Activated CD8-positive, alpha-beta T cell treated with anti-CD3 and anti-CD28 coated beads for 36 hours (primary cell): ENCODE measurements around the gene COPS4. TPM values are rescaled to one million over a fixed set of nuclear protein-coding genes. Genes with fewer than 3 reads are reported as not detected.
"Not testable (repeated sequence)": the region's sequence is repeated elsewhere in the genome, so short reads cannot be mapped to it uniquely, and the experiment has no call there.

Experiments used
- ATAC-seq: fragments of 200-7000 bp; cut with Tn5 transposase; one replicate; pipeline ENCODE4 v1.10.0; 2021; ENCODE audit warnings: mild to moderate bottlenecking, moderate library complexity
- CTCF ChIA-PET: fragments of 350-600 bp; sonication (Branson Sonifier 250); formaldehyde crosslinking; loops from one replicate; lab custom pipeline; 2021; ENCODE audit warnings: antibody characterized with exemption; lab: Charles Lee
- POLR2A ChIA-PET: fragments of 350-600 bp; sonication (Branson Sonifier 250); formaldehyde crosslinking; loops from one replicate; lab custom pipeline; 2021; ENCODE audit warnings: antibody characterized with exemption; lab: Charles Lee
- DNase-seq: peaks from one replicate; pipeline ENCODE4 v3.0.0-alpha.2; 2020
- H3K27ac Mint-ChIP-seq: one replicate; pipeline ENCODE4 v1.8.0; 2021; ENCODE audit warnings: mild to moderate bottlenecking, mixed read lengths
- H3K27me3 Mint-ChIP-seq: one replicate; pipeline ENCODE4 v1.8.0; 2021; ENCODE audit warnings: mixed read lengths
- H3K36me3 Mint-ChIP-seq: one replicate; pipeline ENCODE4 v1.8.0; 2021; ENCODE audit warnings: low read depth, mixed read lengths
- H3K4me1 Mint-ChIP-seq: one replicate; pipeline ENCODE4 v1.8.0; 2021; ENCODE audit warnings: low read depth, mixed read lengths
- H3K4me3 Mint-ChIP-seq: one replicate; pipeline ENCODE4 v1.8.0; 2021; ENCODE audit warnings: mild to moderate bottlenecking, moderate library complexity, mixed read lengths
- H3K9me3 Mint-ChIP-seq: one replicate; pipeline ENCODE4 v1.8.0; 2021; ENCODE audit warnings: mixed read lengths
- intact Hi-C: fragments of 100-400 bp; cut with micrococcal nuclease; formaldehyde crosslinking; loops from one replicate; pipeline ENCODE4 v1.10.0; 2022
- total RNA-seq, 2 experiments: library from RNA; stranded (reverse); gene quantifications; one replicate each; pipeline ENCODE4 v1.2.3, GENCODE V29; 2021
- TF ChIP-seq, protein P1 (sequence below): fragments of 200-600 bp; IDR thresholded peaks from one replicate; pipeline ENCODE4 v1.8.0; 2022; ENCODE audit warnings: antibody characterized with exemption, mild to moderate bottlenecking

Gene COPS4
- 10 to 100 TPM; 38.4 to 38.8 TPM for total RNA-seq

DNA sequence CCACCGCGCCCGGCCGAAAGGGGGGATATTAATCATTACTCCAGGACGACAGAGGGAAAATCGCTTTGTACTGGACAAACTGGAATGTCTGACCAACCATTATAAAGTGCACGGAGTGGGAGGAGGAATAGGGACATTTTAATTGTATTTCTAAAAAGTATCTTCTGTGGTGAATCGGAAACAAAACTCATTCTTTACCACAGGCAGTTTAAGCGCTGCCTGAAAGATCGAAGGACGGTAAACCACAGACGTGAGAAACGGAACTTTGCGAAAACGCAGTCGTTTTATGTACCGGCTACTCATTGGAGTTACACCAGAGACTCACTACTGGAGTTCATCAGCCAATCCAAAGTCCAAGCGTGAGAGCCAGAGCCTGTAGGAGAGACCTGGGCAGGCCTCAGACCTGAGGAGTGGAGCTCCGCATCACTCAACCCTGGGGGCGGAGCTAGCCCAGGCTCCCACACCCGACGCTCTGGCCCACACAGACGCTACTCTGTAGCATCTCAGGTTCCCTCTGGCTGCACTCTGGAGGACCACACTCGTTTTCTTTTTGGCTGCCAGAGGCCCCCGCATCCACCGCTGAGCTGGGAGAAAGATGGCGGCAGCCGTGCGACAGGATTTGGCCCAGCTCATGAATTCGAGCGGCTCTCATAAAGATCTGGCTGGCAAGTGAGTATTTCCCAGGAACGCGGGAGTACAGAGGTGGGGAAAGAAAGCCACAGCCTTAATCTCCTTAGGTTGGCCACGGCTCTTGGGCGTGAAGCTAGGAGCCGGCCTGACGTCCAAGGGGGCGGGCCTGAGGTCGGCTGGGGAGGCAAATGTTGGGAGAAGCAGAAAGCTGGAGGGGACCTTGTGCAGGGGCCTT lies at the start of gene COPS4:
Gene COPS4, plus strand, starts transcription at position 554 of the 865 bp plus-strand sequence. Its CDS starts 42 bp downstream, at position 596.
- Mint-ChIP-seq H3K27ac (peak within 1 kb of the TSS; percentile 100), H3K4me3 (peak within 1 kb of the TSS; percentile 95), H3K4me1 (peaks cover 26% of the 10 kb centered on the region), H3K27me3 (no peaks in the 10 kb centered on the region), H3K36me3 (peaks cover 1% of the 10 kb centered on the region), H3K9me3 (no peaks in the 10 kb centered on the region)
- TF ChIP-seq, protein P1, sequence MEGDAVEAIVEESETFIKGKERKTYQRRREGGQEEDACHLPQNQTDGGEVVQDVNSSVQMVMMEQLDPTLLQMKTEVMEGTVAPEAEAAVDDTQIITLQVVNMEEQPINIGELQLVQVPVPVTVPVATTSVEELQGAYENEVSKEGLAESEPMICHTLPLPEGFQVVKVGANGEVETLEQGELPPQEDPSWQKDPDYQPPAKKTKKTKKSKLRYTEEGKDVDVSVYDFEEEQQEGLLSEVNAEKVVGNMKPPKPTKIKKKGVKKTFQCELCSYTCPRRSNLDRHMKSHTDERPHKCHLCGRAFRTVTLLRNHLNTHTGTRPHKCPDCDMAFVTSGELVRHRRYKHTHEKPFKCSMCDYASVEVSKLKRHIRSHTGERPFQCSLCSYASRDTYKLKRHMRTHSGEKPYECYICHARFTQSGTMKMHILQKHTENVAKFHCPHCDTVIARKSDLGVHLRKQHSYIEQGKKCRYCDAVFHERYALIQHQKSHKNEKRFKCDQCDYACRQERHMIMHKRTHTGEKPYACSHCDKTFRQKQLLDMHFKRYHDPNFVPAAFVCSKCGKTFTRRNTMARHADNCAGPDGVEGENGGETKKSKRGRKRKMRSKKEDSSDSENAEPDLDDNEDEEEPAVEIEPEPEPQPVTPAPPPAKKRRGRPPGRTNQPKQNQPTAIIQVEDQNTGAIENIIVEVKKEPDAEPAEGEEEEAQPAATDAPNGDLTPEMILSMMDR: no peak
- ATAC-seq: peak; percentile 99
- peak; percentile 98 for DNase-seq
- CTCF ChIA-PET: interaction anchor here (0.6 to 1.4 kb wide), 33 partner anchors 10 to 250 kb away, joined by 3 to 11 read pairs (median 3); partner anchors contain the start of genes COQ2, PLAC8 and SCD5
- intact Hi-C loops: loop anchor here (2.0 to 10.0 kb wide), 3 partner anchors 22 to 420 kb away; partner anchors contain the start of genes HELQ, MRPS18C and THAP9
- POLR2A ChIA-PET: interaction anchor here (0.5 to 2.9 kb wide), 10 partner anchors 23 to 663 kb away, joined by 3 to 30 read pairs (median 4); partner anchors contain the start of genes COQ2, HELQ and LIN54

DNA sequence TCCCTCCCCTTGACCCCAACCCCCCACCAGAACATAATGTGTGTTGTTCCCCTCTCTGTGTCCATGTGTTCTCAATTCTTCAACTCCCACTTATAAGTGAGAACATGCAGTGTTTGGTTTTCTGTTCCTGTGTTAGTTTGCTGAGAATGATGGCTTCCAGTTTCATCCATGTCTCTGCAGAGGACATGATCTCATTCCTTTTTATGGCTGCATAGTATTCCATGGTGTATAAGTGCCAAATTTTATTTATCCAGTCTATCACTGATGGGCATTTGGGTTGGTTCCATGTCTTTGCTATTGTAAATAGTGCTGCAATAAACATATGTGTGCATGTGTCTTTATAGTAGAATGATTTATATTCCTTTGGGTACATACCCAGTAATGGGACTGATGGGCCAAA lies 47.5 kb upstream of the COPS4 start:
- ATAC-seq, DNase-seq, POLR2A ChIA-PET, CTCF ChIA-PET, intact Hi-C loops, H3K27ac Mint-ChIP-seq, H3K4me3 Mint-ChIP-seq, H3K27me3 Mint-ChIP-seq, H3K9me3 Mint-ChIP-seq: not testable (repeated sequence)
- H3K36me3 Mint-ChIP-seq: peaks cover 24% of the 10 kb centered on the region
- peaks cover 28% of the 10 kb centered on the region for H3K4me1 Mint-ChIP-seq

DNA sequence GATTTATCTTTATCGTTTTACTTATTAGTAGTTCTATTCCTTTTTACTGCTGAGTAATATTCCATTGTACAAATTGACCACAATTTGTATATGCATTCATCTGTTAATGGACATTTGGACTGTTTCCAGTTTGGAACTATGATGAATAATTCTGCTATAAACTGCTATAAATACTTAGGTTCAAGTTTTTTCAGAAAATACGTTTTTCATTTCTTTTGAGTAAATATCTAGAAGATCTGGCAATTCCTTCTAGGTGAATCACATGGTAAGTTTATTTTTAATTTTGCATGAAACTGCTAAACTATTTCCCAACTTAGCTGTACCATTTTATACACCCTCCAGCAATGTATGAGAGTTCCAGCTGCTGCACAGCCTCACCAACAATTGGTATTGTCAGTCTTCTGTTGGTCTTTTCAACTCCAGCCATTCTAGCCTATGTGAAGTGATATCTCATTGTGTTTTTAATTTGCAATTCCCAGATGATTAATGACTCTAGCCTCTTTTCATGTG lies 46.6 kb upstream of the COPS4 start:
- peaks cover 23% of the 10 kb centered on the region for H3K36me3 Mint-ChIP-seq
- no peak overlapping the region for H3K27ac Mint-ChIP-seq
- ChIA-PET CTCF (no interaction called here), POLR2A (no interaction called here)
- ATAC-seq (no peak), DNase-seq (no peak)
- H3K4me3 Mint-ChIP-seq: no peak overlapping the region
- peaks cover 28% of the 10 kb centered on the region for H3K4me1 Mint-ChIP-seq
- H3K27me3 Mint-ChIP-seq: no peaks in the 10 kb centered on the region
- intact Hi-C loops: no loop called here
- TF ChIP-seq, protein P1: no peak
- peaks cover 1% of the 10 kb centered on the region for H3K9me3 Mint-ChIP-seq

DNA sequence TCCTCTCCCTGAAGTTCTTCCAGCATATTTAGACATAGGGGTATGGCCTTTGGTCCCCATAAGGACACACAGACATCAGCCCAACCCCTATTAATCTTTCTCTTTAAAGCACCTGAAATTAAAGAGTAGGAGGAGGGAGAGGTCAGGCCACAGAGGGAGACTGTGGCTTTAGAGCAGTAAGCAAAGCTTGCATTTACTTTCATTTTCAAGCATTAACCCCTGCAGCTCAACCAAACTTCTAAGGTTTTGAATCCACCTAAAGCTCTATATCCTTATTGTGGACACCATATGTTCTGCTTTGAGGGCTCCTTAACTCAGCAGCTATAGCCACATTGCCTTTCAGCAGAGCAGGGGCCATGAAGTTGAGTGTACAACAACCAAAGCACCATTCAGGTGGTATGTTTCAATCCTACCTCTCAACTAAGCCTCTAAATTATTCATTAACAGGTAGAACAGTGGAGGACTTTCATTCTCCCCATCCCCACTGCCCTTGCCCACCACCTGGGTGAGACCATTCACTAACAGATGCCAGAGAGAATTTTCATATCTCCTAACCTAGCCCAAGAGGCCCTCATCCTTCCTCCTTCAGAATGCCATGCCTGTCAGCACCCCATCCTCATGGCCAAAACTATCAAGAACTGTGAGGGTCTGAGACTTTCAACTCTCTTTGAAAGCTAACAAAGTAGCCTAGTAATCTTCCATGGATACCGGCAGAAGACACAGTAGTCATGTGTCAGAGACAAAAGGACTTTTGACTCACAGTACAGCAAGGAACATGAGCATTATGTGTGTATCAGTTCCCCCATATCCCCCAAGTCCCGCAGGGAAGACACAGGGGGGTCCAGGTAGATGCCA lies 45.2 kb upstream of the COPS4 start:
- Mint-ChIP-seq H3K9me3 (peaks cover 1% of the 10 kb centered on the region), H3K36me3 (peaks cover 16% of the 10 kb centered on the region), H3K27me3 (no peaks in the 10 kb centered on the region), H3K4me1 (peaks cover 22% of the 10 kb centered on the region), H3K27ac (peak overlapping the region; percentile 55), H3K4me3 (peak overlapping the region; percentile 5)
- intact Hi-C loops: no loop called here
- CTCF ChIA-PET: interaction anchor here (0.5 to 1.3 kb wide), 2 partner anchors 21 to 85 kb away, joined by 3 read pairs; partner anchors contain the start of gene LIN54
- peak; percentile 77 for ATAC-seq
- peak; percentile 39 for DNase-seq
- POLR2A ChIA-PET: interaction anchor here (0.7 kb wide), 1 partner anchor 21 kb away, joined by 3 read pairs; the partner anchor contains the start of gene LIN54
- TF ChIP-seq, protein P1: no peak

DNA sequence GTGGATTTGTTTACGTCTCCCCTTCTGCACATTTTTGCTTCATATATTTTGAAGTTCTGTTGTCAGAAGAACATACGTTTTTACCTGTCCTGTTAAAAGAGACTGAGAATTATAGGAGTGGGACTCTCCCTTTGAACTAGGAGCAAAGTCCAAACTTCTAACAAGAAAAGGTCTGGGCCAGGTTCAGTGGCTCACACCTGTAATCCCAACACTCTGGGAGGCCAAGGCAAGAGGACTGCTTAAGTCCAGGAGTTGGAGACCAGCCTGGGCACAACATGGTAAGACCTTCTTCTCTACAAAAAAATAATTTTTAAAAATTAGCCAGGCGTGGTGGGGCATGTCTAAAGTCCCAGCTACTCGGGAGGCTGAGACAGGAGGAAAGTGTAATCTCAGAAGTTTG lies 40.1 kb upstream of the COPS4 start:
- Mint-ChIP-seq H3K27ac (no peak overlapping the region), H3K4me1 (peaks cover 18% of the 10 kb centered on the region), H3K27me3 (no peaks in the 10 kb centered on the region), H3K4me3 (no peak overlapping the region), H3K9me3 (no peaks in the 10 kb centered on the region), H3K36me3 (peaks cover 8% of the 10 kb centered on the region)
- DNase-seq (no peak), ATAC-seq (no peak)
- intact Hi-C loops: no loop called here
- TF ChIP-seq, protein P1: no peak
- POLR2A ChIA-PET: no interaction called here
- CTCF ChIA-PET: no interaction called here
